CD4-positive, alpha-beta memory T cell (primary cell): ENCODE data around the gene HOXA2. TPM values are rescaled to one million over a fixed set of nuclear protein-coding genes. Genes with fewer than 3 reads are reported as not detected.

ENCODE experiments used
- CTCF ChIA-PET: fragments of 350-600 bp; sonication (Branson Sonifier 250); formaldehyde crosslinking; loops from one replicate; lab custom pipeline; 2021; ENCODE audit warnings: inconsistent platforms; ENCODE audit not compliant: partially characterized antibody; lab: Charles Lee
- POLR2A ChIA-PET: fragments of 350-600 bp; sonication (Branson Sonifier 250); formaldehyde crosslinking; loops from one replicate; lab custom pipeline; 2021; ENCODE audit not compliant: partially characterized antibody; lab: Charles Lee
- DNase-seq, 5 donors: peaks; one replicate each; pipeline versions ENCODE4 v3.0.0 to v3.0.0-alpha.2; 2020 to 2022; ENCODE audit warnings: mixed read lengths in 1 of 5
- H3K27ac ChIP-seq: one replicate; pipeline ENCODE4 v1.7.0; 2013; ENCODE audit warnings: low read depth, low read length
- H3K27me3 ChIP-seq: 2 replicates; pipeline ENCODE4 v1.7.0; 2013; ENCODE audit warnings: mild to moderate bottlenecking, low read length, moderate library complexity; ENCODE audit not compliant: insufficient read depth
- H3K36me3 ChIP-seq: 2 replicates; pipeline ENCODE4 v1.7.0; 2013; ENCODE audit warnings: mild to moderate bottlenecking, low read length, moderate library complexity; ENCODE audit not compliant: insufficient read depth
- H3K4me1 ChIP-seq: 2 replicates; pipeline ENCODE4 v1.7.0; 2013; ENCODE audit warnings: mild to moderate bottlenecking, low read length, moderate library complexity; ENCODE audit not compliant: insufficient read depth
- H3K4me3 ChIP-seq, 2 donors: one replicate each; pipeline ENCODE4 v1.7.0; 2013; ENCODE audit warnings: low read length in 2 of 2, mild to moderate bottlenecking in 1 of 2
- H3K9me3 ChIP-seq, 2 donors: one replicate each; pipeline ENCODE4 v1.7.0; 2013; ENCODE audit warnings: low read length in 2 of 2, control low read depth in 1 of 2; ENCODE audit not compliant: control insufficient read depth in 1 of 2
- H3K27ac Mint-ChIP-seq, 7 donors: one replicate each; pipeline ENCODE4 v1.8.0; 2020 to 2021; ENCODE audit warnings: mixed read lengths in 7 of 7, mild to moderate bottlenecking in 6 of 7, inconsistent platforms in 3 of 7, moderate library complexity in 3 of 7
- H3K27me3 Mint-ChIP-seq, 2 donors: one replicate each; pipeline ENCODE4 v1.8.0; 2020 to 2021; ENCODE audit warnings: mixed read lengths in 2 of 2
- H3K36me3 Mint-ChIP-seq, 2 donors: one replicate each; pipeline ENCODE4 v1.8.0; 2020 to 2021; ENCODE audit warnings: mixed read lengths in 2 of 2, inconsistent platforms in 1 of 2, mild to moderate bottlenecking in 1 of 2
- H3K4me1 Mint-ChIP-seq, 4 donors: one replicate each; pipeline ENCODE4 v1.8.0; 2020 to 2021; ENCODE audit warnings: mixed read lengths in 4 of 4, mild to moderate bottlenecking in 1 of 4
- H3K4me3 Mint-ChIP-seq, 8 donors: one replicate each; pipeline ENCODE4 v1.8.0; 2020 to 2021; ENCODE audit warnings: mixed read lengths in 8 of 8, mild to moderate bottlenecking in 7 of 8, moderate library complexity in 6 of 8, inconsistent platforms in 3 of 8
- H3K9me3 Mint-ChIP-seq, 8 donors: one replicate each; pipeline ENCODE4 v1.8.0; 2020 to 2021; ENCODE audit warnings: mixed read lengths in 8 of 8, mild to moderate bottlenecking in 5 of 8, inconsistent platforms in 3 of 8, moderate library complexity in 1 of 8
- intact Hi-C: fragments of 100-400 bp; cut with micrococcal nuclease; formaldehyde crosslinking; loops from one replicate; pipeline ENCODE4 v1.15.1; 2023
- polyA plus RNA-seq, 2 donors: library from polyadenylated mRNA; unstranded; fragments of 300-500 nt; fragmentation: Illumina TruSeq; gene quantifications; one replicate each; pipeline ENCODE4 v1.2.3, GENCODE V29; 2021
- total RNA-seq, 2 experiments: library from RNA; stranded (reverse); gene quantifications; one replicate each; pipeline ENCODE4 v1.2.3, GENCODE V29; 2021

HOXA2 gene
- total RNA-seq: not detected
- not detected for polyA plus RNA-seq

GRCh38 chr7:27102581-27103442, at the start of gene HOXA2:
Gene HOXA2 (minus strand): TSS chr7:27102683. CDS start chr7:27102500, 183 bp downstream.
- Mint-ChIP-seq H3K4me1 (peaks cover 12 to 37% (median 21%) of the 10 kb centered on the region in 4 donors), H3K27ac (peak within 1 kb of the TSS in 1 of 7 donors; percentile 68), H3K27me3 (peaks cover 34 to 59% of the 10 kb centered on the region in 2 donors), H3K9me3 (peaks cover 0 to 7% (median 0%) of the 10 kb centered on the region in 8 donors), H3K4me3 (peak within 1 kb of the TSS; percentile 31 to 81 (median 56)), H3K36me3 (peaks cover 12 to 40% of the 10 kb centered on the region in 2 donors)
- no peak within 1 kb of the TSS for H3K27ac ChIP-seq
- intact Hi-C loops: no loop called here
- no peak for DNase-seq
- H3K4me1 ChIP-seq: peaks cover 13% of the 10 kb centered on the region
- H3K27me3 ChIP-seq: peaks cover 34% of the 10 kb centered on the region
- ChIA-PET POLR2A (no interaction called here), CTCF (no interaction called here)
- no peaks in the 10 kb centered on the region for H3K36me3 ChIP-seq
- no peaks in the 10 kb centered on the region for H3K9me3 ChIP-seq
- H3K4me3 ChIP-seq: no peak within 1 kb of the TSS

GRCh38 chr7:27151341-27151930, 49.0 kb upstream of the HOXA2 start:
- DNase-seq: no peak
- POLR2A ChIA-PET: no interaction called here

GRCh38 chr7:27150568-27151340, 48.3 kb upstream of the HOXA2 start:
- H3K9me3 ChIP-seq: no peaks in the 10 kb centered on the region

More at GRCh38 chr7:27151341-27151930, 49.0 kb upstream of the HOXA2 start:
- no peaks in the 10 kb centered on the region for H3K36me3 ChIP-seq
- Mint-ChIP-seq H3K4me1 (peaks cover 27 to 66% (median 47%) of the 10 kb centered on the region in 4 donors), H3K4me3 (peak overlapping the region; percentile 74 to 92 (median 83)), H3K27me3 (peaks cover 78 to 79% of the 10 kb centered on the region in 2 donors), H3K27ac (peak overlapping the region in 5 of 7 donors; percentile 53 to 70 (median 68)), H3K9me3 (peaks cover 0 to 22% (median 0%) of the 10 kb centered on the region in 8 donors), H3K36me3 (no peaks in the 10 kb centered on the region)
- intact Hi-C loops: loop anchor here (1.0 to 5.0 kb wide), 2 partner anchors 10 to 1899 kb away; no protein-coding TSS in a partner anchor
- H3K27ac ChIP-seq: no peak overlapping the region
- peak overlapping the region in 1 of 2 donors; percentile 36 for H3K4me3 ChIP-seq
- no peaks in the 10 kb centered on the region for H3K9me3 ChIP-seq
- CTCF ChIA-PET: interaction anchor here (1.0 to 5.0 kb wide), 12 partner anchors 8 to 1295 kb away, joined by 3 to 66 read pairs (median 5); no protein-coding TSS in a partner anchor
- peaks cover 49% of the 10 kb centered on the region for H3K4me1 ChIP-seq
- peaks cover 93% of the 10 kb centered on the region for H3K27me3 ChIP-seq

GRCh38 chr7:27149842-27150567, 47.5 kb upstream of the HOXA2 start:
- Histone ChIP-seq H3K27ac (no peak overlapping the region), H3K4me3 (no peak overlapping the region), H3K27me3 (peaks cover 85% of the 10 kb centered on the region), H3K36me3 (no peaks in the 10 kb centered on the region), H3K4me1 (peaks cover 35% of the 10 kb centered on the region), H3K9me3 (no peaks in the 10 kb centered on the region)
- Mint-ChIP-seq H3K4me3 (peak overlapping the region in 5 of 8 donors; percentile 39 to 83 (median 46)), H3K4me1 (peaks cover 20 to 53% (median 37%) of the 10 kb centered on the region in 4 donors), H3K36me3 (no peaks in the 10 kb centered on the region), H3K9me3 (peaks cover 0 to 8% (median 0%) of the 10 kb centered on the region in 8 donors), H3K27ac (peak overlapping the region in 1 of 7 donors; percentile 64), H3K27me3 (peaks cover 71 to 78% of the 10 kb centered on the region in 2 donors)
- CTCF ChIA-PET: interaction anchor here (0.8 to 5.0 kb wide), 18 partner anchors 9 to 1294 kb away, joined by 3 to 66 read pairs (median 5); no protein-coding TSS in a partner anchor
- DNase-seq: peak in 1 of 5 donors; percentile 29
- POLR2A ChIA-PET: interaction anchor here (0.9 to 1.1 kb wide), 3 partner anchors 16 to 43 kb away, joined by 3 to 4 read pairs (median 3); partner anchors contain the start of gene HOXA4
- intact Hi-C loops: loop anchor here (5.0 kb wide), 2 partner anchors 118 to 1898 kb away; no protein-coding TSS in a partner anchor

More at GRCh38 chr7:27150568-27151340, 48.3 kb upstream of the HOXA2 start:
- H3K9me3 Mint-ChIP-seq: peaks cover 0 to 16% (median 0%) of the 10 kb centered on the region in 8 donors
- Histone ChIP-seq H3K4me3 (peak overlapping the region in 1 of 2 donors; percentile 36), H3K27ac (no peak overlapping the region), H3K4me1 (peaks cover 42% of the 10 kb centered on the region), H3K36me3 (no peaks in the 10 kb centered on the region), H3K27me3 (peaks cover 93% of the 10 kb centered on the region)
- H3K27ac Mint-ChIP-seq: peak overlapping the region in 2 of 7 donors; percentile 48 to 69
- CTCF ChIA-PET: interaction anchor here (0.8 to 5.0 kb wide), 20 partner anchors 8 to 1295 kb away, joined by 3 to 66 read pairs (median 4); no protein-coding TSS in a partner anchor
- peak; percentile 57 to 68 (median 65) for DNase-seq
- POLR2A ChIA-PET: interaction anchor here (1.0 to 1.1 kb wide), 2 partner anchors 20 to 42 kb away, joined by 3 to 4 read pairs; partner anchors contain the start of gene HOXA4
- peaks cover 78 to 81% of the 10 kb centered on the region in 2 donors for H3K27me3 Mint-ChIP-seq
- H3K36me3 Mint-ChIP-seq: no peaks in the 10 kb centered on the region
- peak overlapping the region; percentile 74 to 92 (median 83) for H3K4me3 Mint-ChIP-seq
- H3K4me1 Mint-ChIP-seq: peaks cover 24 to 61% (median 43%) of the 10 kb centered on the region in 4 donors
- intact Hi-C loops: loop anchor here (1.0 to 5.0 kb wide), 2 partner anchors 11 to 1898 kb away; no protein-coding TSS in a partner anchor

GRCh38 chr7:27148756-27149641, 46.5 kb upstream of the HOXA2 start:
- no peaks in the 10 kb centered on the region for H3K36me3 ChIP-seq
- H3K9me3 ChIP-seq: no peaks in the 10 kb centered on the region
- Mint-ChIP-seq H3K4me1 (peaks cover 17 to 43% (median 31%) of the 10 kb centered on the region in 4 donors), H3K4me3 (peak overlapping the region in 1 of 8 donors; percentile 67), H3K27ac (peak overlapping the region in 2 of 7 donors; percentile 57 to 64), H3K27me3 (peaks cover 62 to 72% of the 10 kb centered on the region in 2 donors), H3K36me3 (no peaks in the 10 kb centered on the region), H3K9me3 (peaks cover 0 to 2% (median 0%) of the 10 kb centered on the region in 8 donors)
- peaks cover 75% of the 10 kb centered on the region for H3K27me3 ChIP-seq
- intact Hi-C loops: loop anchor here (5.0 kb wide), 1 partner anchor 117 kb away; no protein-coding TSS in a partner anchor
- no peak for DNase-seq
- H3K27ac ChIP-seq: no peak overlapping the region
- ChIA-PET POLR2A (interaction anchor here (0.9 kb wide), 1 partner anchor 17 kb away, joined by 3 read pairs; no protein-coding TSS in a partner anchor), CTCF (interaction anchor here (0.8 to 5.0 kb wide), 13 partner anchors 8 to 1257 kb away, joined by 3 to 66 read pairs (median 6); no protein-coding TSS in a partner anchor)
- peaks cover 26% of the 10 kb centered on the region for H3K4me1 ChIP-seq
- H3K4me3 ChIP-seq: no peak overlapping the region
